ENCODE results near the gene RIN1. TPM values are rescaled to one million over a fixed set of nuclear protein-coding genes. Genes with fewer than 3 reads are reported as not detected.

The RIN1 gene
- polyA plus RNA-seq, 2 donors: 18.1 to 27.3 TPM

- Histone ChIP-seq H3K4me3 (ENCODE audit: low read depth in 1 of 2, low read length in 2 of 2) (no peak overlapping the region), H3K4me1 (ENCODE audit: control insufficient read depth in 2 of 2, insufficient read depth in 2 of 2, low read length in 1 of 2) (peaks cover 6 to 15% of the 10 kb centered on the region in 2 donors)
- 77 to 83% methylated on average over 13 to 14 of the region's 14 CpGs for WGBS, 2 donors
Measured at GRCh38 chr11:66283461-66284105, 52.7 kb downstream of the RIN1 start.

GRCh38 chr11:66282468-66283455 lies 53.5 kb downstream of the RIN1 start:
- peaks cover 3 to 9% of the 10 kb centered on the region in 2 donors for H3K4me1 ChIP-seq (ENCODE audit: control insufficient read depth in 2 of 2, insufficient read depth in 2 of 2, low read length in 1 of 2)
- H3K27ac ChIP-seq (ENCODE audit: low read depth in 2 of 2, low read length in 1 of 2): no peak overlapping the region
- H3K4me3 ChIP-seq (ENCODE audit: low read depth in 1 of 2, low read length in 2 of 2): no peak overlapping the region
- no peaks in the 10 kb centered on the region for H3K9me3 ChIP-seq (ENCODE audit: control insufficient read depth in 2 of 2, insufficient read depth in 1 of 2, low read depth in 1 of 2, low read length in 1 of 2)
- peaks cover 0 to 14% of the 10 kb centered on the region in 2 donors for H3K36me3 ChIP-seq (ENCODE audit: control insufficient read depth in 2 of 2, insufficient read depth in 2 of 2, low read length in 1 of 2)
- no peaks in the 10 kb centered on the region for H3K27me3 ChIP-seq (ENCODE audit: control insufficient read depth in 1 of 2, insufficient read depth in 2 of 2, low read length in 2 of 2)
- whole genome bisulfite sequencing, 2 donors: 13 to 14% methylated on average over 35 of the region's 35 CpGs

More at GRCh38 chr11:66283461-66284105, 52.7 kb downstream of the RIN1 start:
- H3K27ac ChIP-seq (ENCODE audit: low read depth in 2 of 2, low read length in 1 of 2): no peak overlapping the region
- peaks cover 0 to 14% of the 10 kb centered on the region in 2 donors for H3K36me3 ChIP-seq (ENCODE audit: control insufficient read depth in 2 of 2, insufficient read depth in 2 of 2, low read length in 1 of 2)
- H3K27me3 ChIP-seq (ENCODE audit: control insufficient read depth in 1 of 2, insufficient read depth in 2 of 2, low read length in 2 of 2): no peaks in the 10 kb centered on the region
- no peaks in the 10 kb centered on the region for H3K9me3 ChIP-seq (ENCODE audit: control insufficient read depth in 2 of 2, insufficient read depth in 1 of 2, low read depth in 1 of 2, low read length in 1 of 2)

Other genes with a start within 250 kb of the RIN1 start
- gene KLC2, start 78.7 kb downstream of the RIN1 start, polyA plus RNA-seq: 10 to 100 TPM; 13.8 to 17.1 TPM
- 100 to 1,000 TPM; 129 to 156 TPM for gene RAB1B, start 67.8 kb downstream of the RIN1 start, polyA plus RNA-seq
- gene CNIH2, start 58.3 kb downstream of the RIN1 start, polyA plus RNA-seq: under 1 TPM; 0.62 to 0.77 TPM
- gene YIF1A, start 47.3 kb downstream of the RIN1 start, polyA plus RNA-seq: 10 to 100 TPM; 51.6 to 63.1 TPM
- under 1 TPM; 0.01 to 0.04 TPM for gene TMEM151A, start 44.5 kb downstream of the RIN1 start, polyA plus RNA-seq
- 1 to 10 TPM; 1.4 to 3.3 TPM for gene CD248, start 19.4 kb downstream of the RIN1 start, polyA plus RNA-seq
- 10 to 100 TPM; 44.1 to 49.9 TPM for gene BRMS1, start 8.7 kb upstream of the RIN1 start, polyA plus RNA-seq
- gene B4GAT1, start 11.2 kb upstream of the RIN1 start, polyA plus RNA-seq: 1 to 10 TPM; 4.9 to 7.0 TPM
- 1 to 10 TPM; 4.7 to 7.8 TPM for gene SLC29A2, start 35.3 kb upstream of the RIN1 start, polyA plus RNA-seq
- under 1 TPM; 0.16 to 0.31 TPM for gene NPAS4, start 84.6 kb upstream of the RIN1 start, polyA plus RNA-seq
- 10 to 100 TPM; 27.2 to 51.1 TPM for gene MRPL11, start 102.4 kb upstream of the RIN1 start, polyA plus RNA-seq
- gene PELI3, start 130.5 kb upstream of the RIN1 start, polyA plus RNA-seq: 1 to 10 TPM; 5.5 to 7.8 TPM
- gene DPP3, start 144.0 kb upstream of the RIN1 start, polyA plus RNA-seq: 10 to 100 TPM; 16.3 to 29.6 TPM
- 10 to 100 TPM in 1 of 2 donors, 1 to 10 TPM in 1; 9.3 to 15.3 TPM for gene BBS1, start 174.2 kb upstream of the RIN1 start, polyA plus RNA-seq
- gene ZDHHC24, start 209.6 kb upstream of the RIN1 start, polyA plus RNA-seq: 1 to 10 TPM; 5.9 to 6.0 TPM
- under 1 TPM; 0.02 TPM for gene ACTN3, start 210.5 kb upstream of the RIN1 start, polyA plus RNA-seq
- 10 to 100 TPM in 1 of 2 donors, 1 to 10 TPM in 1; 4.2 to 10.2 TPM for gene CTSF, start 232.2 kb upstream of the RIN1 start, polyA plus RNA-seq